ENCODE results near the gene CTLA4.

DNA sequence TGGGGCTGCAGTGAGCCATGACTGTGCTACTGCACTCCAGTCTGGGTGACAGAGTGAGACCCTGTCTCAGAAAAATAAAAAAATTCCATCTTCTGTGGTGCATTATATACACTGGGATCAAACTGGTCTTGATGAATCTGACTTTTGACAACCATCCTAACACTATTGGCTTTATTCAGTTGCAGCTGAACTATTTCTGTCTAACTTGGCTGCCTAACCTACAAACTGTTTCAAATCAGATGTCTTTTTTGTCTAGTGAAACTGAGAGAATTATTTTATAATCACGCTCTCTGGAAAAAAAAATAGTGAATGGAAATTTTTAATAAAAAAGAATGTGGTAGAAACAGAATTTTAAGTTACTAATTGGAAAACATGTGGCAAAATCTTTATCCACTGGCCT is 15.0 kb downstream of the CTLA4 start:
- TF ChIP-seq EP300 (IDR thresholded peaks at IDR 0.05; ENCODE audit: low read depth) (no peak), POLR2A (IDR thresholded peaks at IDR 0.05) (no peak)
- TF ChIP-seq, protein P1, sequence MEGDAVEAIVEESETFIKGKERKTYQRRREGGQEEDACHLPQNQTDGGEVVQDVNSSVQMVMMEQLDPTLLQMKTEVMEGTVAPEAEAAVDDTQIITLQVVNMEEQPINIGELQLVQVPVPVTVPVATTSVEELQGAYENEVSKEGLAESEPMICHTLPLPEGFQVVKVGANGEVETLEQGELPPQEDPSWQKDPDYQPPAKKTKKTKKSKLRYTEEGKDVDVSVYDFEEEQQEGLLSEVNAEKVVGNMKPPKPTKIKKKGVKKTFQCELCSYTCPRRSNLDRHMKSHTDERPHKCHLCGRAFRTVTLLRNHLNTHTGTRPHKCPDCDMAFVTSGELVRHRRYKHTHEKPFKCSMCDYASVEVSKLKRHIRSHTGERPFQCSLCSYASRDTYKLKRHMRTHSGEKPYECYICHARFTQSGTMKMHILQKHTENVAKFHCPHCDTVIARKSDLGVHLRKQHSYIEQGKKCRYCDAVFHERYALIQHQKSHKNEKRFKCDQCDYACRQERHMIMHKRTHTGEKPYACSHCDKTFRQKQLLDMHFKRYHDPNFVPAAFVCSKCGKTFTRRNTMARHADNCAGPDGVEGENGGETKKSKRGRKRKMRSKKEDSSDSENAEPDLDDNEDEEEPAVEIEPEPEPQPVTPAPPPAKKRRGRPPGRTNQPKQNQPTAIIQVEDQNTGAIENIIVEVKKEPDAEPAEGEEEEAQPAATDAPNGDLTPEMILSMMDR (IDR thresholded peaks at IDR 0.05) = no peak
